ENCODE data around the gene PDE4D.
A peak's percentile ranks its signal among the peaks of the same experiment; 100 is the strongest.
"Not testable (repeated sequence)": the region's sequence is repeated elsewhere in the genome, so short reads cannot be mapped to it uniquely, and the experiment has no call there.

The PDE4D gene

DNA sequence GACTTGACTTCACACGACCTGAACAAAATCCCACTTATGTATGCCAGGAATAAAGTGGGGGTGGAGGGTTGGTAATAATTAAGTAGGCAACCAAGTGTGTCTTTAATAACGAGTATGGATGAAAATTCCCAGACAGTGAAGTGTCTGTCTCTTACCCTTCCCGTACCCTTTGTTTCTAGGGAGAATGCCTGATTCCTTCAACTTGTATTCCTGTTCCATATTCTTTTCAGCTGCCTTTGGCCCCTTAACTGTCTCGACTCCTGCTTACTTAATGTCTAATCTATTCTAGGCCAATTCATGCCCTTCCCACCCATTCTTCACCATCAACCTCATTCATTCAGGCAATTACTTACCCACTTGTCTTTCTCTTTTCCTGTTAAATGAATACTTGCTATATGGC, 930.2 kb downstream of the PDE4D start:
- FAIRE-seq (no peak), DNase-seq (ENCODE audit: insufficient read length, low spot score) (no peak)
- TF ChIP-seq CTCF (IDR thresholded peaks at IDR 0.05; ENCODE audit: insufficient read depth, missing control alignments): no peak

DNA sequence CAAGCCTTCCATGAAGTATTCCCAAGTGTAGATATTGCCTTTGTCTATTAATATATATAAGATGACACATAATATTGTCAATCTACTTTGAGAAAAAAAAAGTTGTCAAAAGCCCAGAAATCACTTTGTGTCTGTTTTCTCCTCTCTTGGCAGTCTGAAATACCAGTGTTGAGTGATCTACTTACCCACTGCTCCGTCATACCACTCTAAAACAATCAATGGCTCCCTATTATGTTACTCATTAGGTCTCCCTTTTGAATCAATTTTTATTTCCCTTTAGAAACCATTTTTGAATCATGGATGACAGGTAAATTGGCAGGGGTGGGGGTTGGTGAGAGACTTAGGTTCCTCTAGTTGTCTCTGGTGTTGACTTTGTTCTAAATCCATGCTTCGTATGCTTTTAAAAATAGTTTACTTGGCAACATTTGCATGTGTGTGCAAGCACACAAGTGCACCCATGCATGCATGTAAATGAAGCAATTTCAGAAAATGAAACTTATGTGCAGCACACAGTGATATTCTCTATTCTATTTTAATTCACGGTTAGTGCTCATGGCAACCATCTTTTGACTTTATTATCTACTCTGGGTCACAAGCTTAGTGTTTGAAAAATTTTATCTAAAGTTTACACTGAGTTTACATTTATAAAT, 931.8 kb downstream of the PDE4D start:
- no peak for TF ChIP-seq CTCF (IDR thresholded peaks at IDR 0.05; ENCODE audit: insufficient read depth, missing control alignments)
- DNase-seq (ENCODE audit: insufficient read length, low spot score): no peak
- no peak for FAIRE-seq

- FAIRE-seq (no peak), DNase-seq (ENCODE audit: insufficient read length, low spot score) (no peak)
- no peak for TF ChIP-seq CTCF (IDR thresholded peaks at IDR 0.05; ENCODE audit: insufficient read depth, missing control alignments)
Observed at GRCh38 chr5:58958701-58959100, 934.8 kb downstream of the PDE4D start.

DNA sequence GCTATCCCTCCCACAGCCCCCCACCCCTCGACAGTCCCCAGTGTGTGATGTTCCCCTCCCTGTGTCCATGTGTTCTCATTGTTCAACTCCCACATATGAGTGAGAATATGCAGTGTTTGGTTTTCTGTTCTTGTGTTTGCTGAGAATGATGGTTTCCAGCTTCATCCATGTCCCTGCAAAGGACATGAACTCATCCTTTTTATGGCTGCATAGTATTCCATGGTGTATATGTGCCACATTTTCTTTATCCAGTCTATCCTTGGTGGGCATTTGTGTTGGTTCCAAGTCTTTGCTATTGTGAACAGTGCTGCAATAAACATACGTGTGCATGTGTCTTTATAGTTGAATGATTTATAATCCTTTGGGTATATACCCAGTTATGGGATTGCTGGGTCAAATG, 940.3 kb downstream of the PDE4D start:
- not testable (repeated sequence) for FAIRE-seq

DNA sequence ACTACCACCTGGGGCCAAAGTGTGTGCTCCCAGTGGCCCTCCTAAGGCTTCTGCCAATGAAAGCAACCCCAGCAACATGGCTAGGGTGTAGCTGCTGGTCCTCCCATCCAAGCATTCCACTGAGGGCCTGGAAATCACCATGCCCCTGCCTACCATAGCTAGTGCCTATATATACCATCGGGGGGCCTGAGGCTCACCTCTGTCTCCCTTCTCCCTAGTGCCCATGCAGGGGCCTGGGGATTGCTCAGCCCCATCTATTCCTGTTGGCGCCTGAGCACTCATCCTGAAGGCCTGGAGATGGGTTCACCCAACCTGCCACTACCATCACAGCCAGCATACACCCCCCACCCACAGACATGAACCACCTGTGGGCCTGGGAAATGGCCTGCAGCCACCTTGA, 943.3 kb downstream of the PDE4D start:
- no peak for DNase-seq (ENCODE audit: insufficient read length, low spot score)
- FAIRE-seq: no peak
- no peak for TF ChIP-seq CTCF (IDR thresholded peaks at IDR 0.05; ENCODE audit: insufficient read depth, missing control alignments)

More for the DNA sequence above, 940.3 kb downstream of the PDE4D start:
- DNase-seq (ENCODE audit: insufficient read length, low spot score): not testable (repeated sequence)

DNA sequence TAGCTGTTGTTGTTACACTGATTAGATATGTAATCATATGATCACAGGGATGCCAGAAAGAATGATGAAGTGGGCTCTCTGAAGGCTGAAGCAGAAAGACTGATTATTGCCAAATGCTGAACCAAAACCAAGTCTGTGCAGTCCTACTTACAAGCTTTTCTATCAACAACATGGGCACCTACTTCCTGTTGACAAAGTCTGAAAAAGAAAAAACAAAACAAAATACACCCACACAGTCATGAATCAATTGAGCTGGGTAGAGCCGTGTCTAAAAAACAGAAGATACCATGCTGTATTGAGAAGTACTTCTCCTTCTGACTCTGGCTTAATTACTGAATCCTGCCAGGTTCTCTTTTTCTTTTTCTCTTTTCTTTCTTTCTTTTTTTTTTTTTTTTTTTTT, 947.3 kb downstream of the PDE4D start:
- TF ChIP-seq CTCF (IDR thresholded peaks at IDR 0.05; ENCODE audit: insufficient read depth, missing control alignments): no peak
- FAIRE-seq (peak; percentile 88), DNase-seq (ENCODE audit: insufficient read length, low spot score) (no peak)

DNA sequence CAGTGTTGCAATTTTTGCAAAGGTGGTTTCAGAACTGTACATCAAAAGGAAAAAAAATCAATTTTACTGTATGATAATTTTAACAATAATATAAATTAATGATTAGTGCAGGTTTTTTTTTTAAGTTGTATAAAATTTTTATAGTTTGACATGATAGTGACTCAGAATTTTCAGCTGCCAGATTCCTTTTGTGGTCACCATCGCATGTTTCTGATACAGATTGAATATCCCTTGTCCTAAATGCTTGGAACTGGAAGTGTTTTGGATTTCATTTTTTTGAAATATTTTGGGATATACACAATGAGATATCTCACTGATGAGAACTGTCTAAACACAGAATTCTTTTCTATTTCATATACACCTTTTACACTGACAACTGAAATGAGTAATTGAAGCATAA, 949.3 kb downstream of the PDE4D start:
- no peak for FAIRE-seq
- TF ChIP-seq CTCF (IDR thresholded peaks at IDR 0.05; ENCODE audit: insufficient read depth, missing control alignments): no peak
- no peak for DNase-seq (ENCODE audit: insufficient read length, low spot score)

DNA sequence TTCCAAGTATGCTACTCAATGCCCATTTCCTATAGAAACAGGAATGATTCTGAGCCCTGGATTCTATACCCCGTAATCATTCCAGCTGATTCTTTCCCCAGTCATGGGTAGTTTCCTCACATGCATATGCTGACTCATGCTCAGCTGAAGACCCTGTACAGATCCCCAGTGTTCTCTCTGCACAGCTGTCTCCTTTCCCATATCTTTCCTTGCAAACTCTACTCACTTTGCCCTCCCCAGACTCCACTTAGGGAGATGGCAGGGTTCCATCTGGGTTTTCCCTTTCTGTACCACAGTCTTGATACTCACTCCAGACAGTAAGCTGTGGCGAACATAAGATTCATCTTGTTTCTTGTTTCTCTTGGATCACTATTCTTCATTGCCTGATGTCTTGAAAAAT, 953.1 kb downstream of the PDE4D start:
- DNase-seq (ENCODE audit: insufficient read length, low spot score) (no peak), FAIRE-seq (no peak)
- TF ChIP-seq CTCF (IDR thresholded peaks at IDR 0.05; ENCODE audit: insufficient read depth, missing control alignments): no peak
